SJCRH30 (cell line): ENCODE results near the gene SGMS1. TPM values are rescaled to one million over a fixed set of nuclear protein-coding genes. Genes with fewer than 3 reads are reported as not detected.
"Not testable (repeated sequence)": the region's sequence is repeated elsewhere in the genome, so short reads cannot be mapped to it uniquely, and the experiment has no call there.

Experiments
- DNase-seq, 2 experiments: peaks; one replicate each; pipeline ENCODE4 v3.0.0-alpha.2; 2015 to 2020
- H3K27ac ChIP-seq: fragments of 250-450 bp; sonication (Bioruptor Pico); 2 replicates; pipeline ENCODE4 v1.5.1; 2020; ENCODE audit warnings: mild to moderate bottlenecking, moderate library complexity
- H3K27me3 ChIP-seq: fragments of 250-450 bp; sonication (Bioruptor Pico); 2 replicates; pipeline ENCODE4 v1.5.1; 2020; ENCODE audit warnings: mild to moderate bottlenecking, moderate library complexity
- H3K36me3 ChIP-seq: fragments of 250-450 bp; sonication (Bioruptor Pico); 2 replicates; pipeline ENCODE4 v1.5.1; 2020; ENCODE audit warnings: mild to moderate bottlenecking, moderate library complexity
- H3K4me1 ChIP-seq: fragments of 250-450 bp; sonication (Bioruptor Pico); 2 replicates; pipeline ENCODE4 v1.5.1; 2020; ENCODE audit warnings: mild to moderate bottlenecking, moderate library complexity
- H3K4me3 ChIP-seq: fragments of 250-450 bp; sonication (Bioruptor Pico); 2 replicates; pipeline ENCODE4 v1.5.1; 2020; ENCODE audit warnings: mild to moderate bottlenecking, moderate library complexity
- H3K9me3 ChIP-seq: fragments of 250-450 bp; sonication (Bioruptor Pico); replicated peaks from 2 replicates; pipeline ENCODE4 v1.5.1; 2020; ENCODE audit warnings: mild to moderate bottlenecking, moderate library complexity
- total RNA-seq: library from RNA; depleted of rRNA; stranded (reverse); fragments of >200 nt; shearing (Covaris generic); gene quantifications from 2 replicates; pipeline ENCODE4 v1.2.3, GENCODE V29; 2014; rRNA removed

SGMS1 gene
- 13.4 and 14.7 TPM in 2 replicates for total RNA-seq

DNA sequence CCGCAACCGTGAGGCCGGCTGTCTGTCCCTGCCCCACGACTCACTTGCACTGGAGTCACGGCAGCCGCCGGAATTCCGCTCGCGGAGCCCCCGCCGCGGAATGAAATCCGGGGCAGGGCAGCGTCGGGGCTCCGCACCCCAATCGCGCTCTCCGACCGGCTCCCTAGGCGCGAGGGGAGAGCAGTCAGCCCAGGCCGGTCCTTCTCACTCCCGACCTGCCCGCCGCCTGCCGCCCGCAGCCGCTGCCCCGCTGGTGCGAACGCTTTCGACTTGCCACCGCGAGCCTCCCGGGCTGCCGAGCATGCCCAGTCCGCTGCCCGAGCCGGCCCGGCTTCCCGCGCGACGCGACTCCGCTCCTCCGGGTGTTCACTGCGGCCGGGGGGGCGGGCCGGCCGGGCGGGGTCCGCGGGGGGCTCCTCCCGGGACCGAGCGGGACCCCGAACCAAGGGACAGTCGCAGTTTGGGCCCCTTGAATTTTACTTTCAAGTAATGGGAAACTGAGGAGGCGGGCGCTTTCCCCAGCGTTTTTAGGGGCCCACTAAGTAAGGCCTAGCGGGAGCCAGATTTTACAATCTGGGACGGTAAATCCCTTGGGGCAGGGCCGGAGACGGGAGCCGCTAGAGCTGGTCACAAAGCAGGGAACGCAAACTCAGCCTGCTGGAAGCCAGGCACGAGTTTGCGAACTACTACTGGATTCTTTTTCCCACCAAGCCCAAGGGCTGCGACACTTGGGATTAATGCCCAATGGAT, at the start of gene SGMS1:
SGMS1 (minus strand) TSS at position 294 of the 750 bp plus-strand sequence. CDS start 279,842 bp downstream, outside the sequence.
- H3K4me1 ChIP-seq: no peaks in the 10 kb centered on the region; the same call in 1 of the 2 replicates
- H3K27me3 ChIP-seq: no peaks in the 10 kb centered on the region
- peak within 1 kb of the TSS; percentile 74 for H3K4me3 ChIP-seq
- no peaks in the 10 kb centered on the region for H3K36me3 ChIP-seq
- DNase-seq: peak; percentile 82 to 83
- H3K9me3 ChIP-seq: no peaks in the 10 kb centered on the region
- H3K27ac ChIP-seq: peak within 1 kb of the TSS; percentile 84

DNA sequence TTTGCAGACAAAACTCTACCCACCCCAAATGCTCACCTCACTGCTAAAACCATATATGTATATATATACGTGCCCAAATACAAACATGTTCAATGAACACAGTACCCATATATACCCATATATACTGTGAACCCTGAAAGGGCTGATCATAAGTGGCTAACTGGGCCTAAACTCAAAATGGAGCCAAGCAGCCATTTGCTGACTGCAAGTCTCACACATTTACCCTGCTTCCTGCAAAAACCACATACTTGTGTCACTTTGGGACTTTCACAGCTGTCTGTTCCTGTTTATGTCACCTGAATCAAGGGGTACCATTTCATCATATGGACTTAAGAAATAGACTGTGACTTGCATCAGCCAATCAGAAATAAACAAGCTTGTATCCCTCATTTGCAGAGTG, 48.4 kb upstream of the SGMS1 start:
- H3K9me3 ChIP-seq, H3K27me3 ChIP-seq, H3K4me1 ChIP-seq, DNase-seq, H3K27ac ChIP-seq, H3K36me3 ChIP-seq, H3K4me3 ChIP-seq: not testable (repeated sequence)

- not testable (repeated sequence) for H3K4me3 ChIP-seq, H3K4me1 ChIP-seq, DNase-seq, H3K36me3 ChIP-seq, H3K9me3 ChIP-seq, H3K27me3 ChIP-seq, H3K27ac ChIP-seq
These were observed 47.9 kb upstream of the SGMS1 start for GRCh38 chr10:50671645-50672044.

DNA sequence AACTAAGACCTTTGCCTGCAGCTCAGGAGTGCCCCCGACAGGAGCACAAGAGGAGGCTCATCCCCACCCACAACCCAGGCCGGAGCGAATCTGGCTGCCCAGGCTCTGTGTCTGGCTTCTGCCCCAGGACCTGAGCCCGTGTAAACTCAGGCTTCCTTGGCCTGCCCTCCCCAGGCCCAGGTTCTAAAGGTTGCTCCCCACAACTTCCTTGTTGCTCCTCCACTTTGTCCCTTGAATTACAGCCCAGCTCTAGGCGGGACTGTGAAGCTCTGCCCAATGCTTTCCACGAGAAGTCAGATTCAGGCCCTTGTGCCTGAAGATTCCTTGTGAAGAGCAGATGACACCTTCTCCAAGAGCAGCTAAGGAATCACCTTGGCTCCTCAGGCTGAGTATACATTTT, 46.2 kb upstream of the SGMS1 start:
- H3K4me1 ChIP-seq, H3K36me3 ChIP-seq, H3K27ac ChIP-seq: not testable (repeated sequence)

GRCh38 chr10:50667353-50667752, 43.6 kb upstream of the SGMS1 start:
- not testable (repeated sequence) for DNase-seq, H3K4me1 ChIP-seq, H3K9me3 ChIP-seq, H3K36me3 ChIP-seq, H3K27me3 ChIP-seq, H3K4me3 ChIP-seq, H3K27ac ChIP-seq

More for the DNA sequence above, 46.2 kb upstream of the SGMS1 start:
- not testable (repeated sequence) for DNase-seq, H3K4me3 ChIP-seq, H3K9me3 ChIP-seq, H3K27me3 ChIP-seq

- not testable (repeated sequence) for H3K9me3 ChIP-seq, H3K27ac ChIP-seq, H3K36me3 ChIP-seq, H3K27me3 ChIP-seq, H3K4me3 ChIP-seq, H3K4me1 ChIP-seq
- peak; percentile 20 to 24 for DNase-seq
These were observed 38.7 kb upstream of the SGMS1 start for GRCh38 chr10:50662420-50662819.

DNA sequence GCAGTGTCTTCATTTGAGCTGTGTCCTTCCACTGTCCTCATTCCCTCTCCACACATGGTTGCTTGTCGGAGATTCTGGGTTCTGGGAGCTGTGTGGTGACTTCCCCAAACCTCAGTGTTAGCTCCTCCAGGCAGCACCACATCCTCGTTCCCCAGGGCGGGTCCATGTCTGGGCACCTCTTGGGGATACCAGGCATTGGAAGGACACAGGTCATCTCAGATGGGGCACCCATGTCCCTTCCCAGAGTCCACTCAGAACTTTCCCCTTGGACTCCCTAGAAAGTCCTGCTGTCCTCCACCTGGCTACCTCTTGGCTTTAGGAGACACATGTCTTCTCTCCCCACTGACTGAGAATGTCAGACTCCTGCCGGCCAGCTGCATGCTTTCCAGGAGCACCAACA, 37.8 kb upstream of the SGMS1 start:
- not testable (repeated sequence) for DNase-seq, H3K27me3 ChIP-seq, H3K9me3 ChIP-seq, H3K4me3 ChIP-seq, H3K36me3 ChIP-seq, H3K4me1 ChIP-seq, H3K27ac ChIP-seq

DNA sequence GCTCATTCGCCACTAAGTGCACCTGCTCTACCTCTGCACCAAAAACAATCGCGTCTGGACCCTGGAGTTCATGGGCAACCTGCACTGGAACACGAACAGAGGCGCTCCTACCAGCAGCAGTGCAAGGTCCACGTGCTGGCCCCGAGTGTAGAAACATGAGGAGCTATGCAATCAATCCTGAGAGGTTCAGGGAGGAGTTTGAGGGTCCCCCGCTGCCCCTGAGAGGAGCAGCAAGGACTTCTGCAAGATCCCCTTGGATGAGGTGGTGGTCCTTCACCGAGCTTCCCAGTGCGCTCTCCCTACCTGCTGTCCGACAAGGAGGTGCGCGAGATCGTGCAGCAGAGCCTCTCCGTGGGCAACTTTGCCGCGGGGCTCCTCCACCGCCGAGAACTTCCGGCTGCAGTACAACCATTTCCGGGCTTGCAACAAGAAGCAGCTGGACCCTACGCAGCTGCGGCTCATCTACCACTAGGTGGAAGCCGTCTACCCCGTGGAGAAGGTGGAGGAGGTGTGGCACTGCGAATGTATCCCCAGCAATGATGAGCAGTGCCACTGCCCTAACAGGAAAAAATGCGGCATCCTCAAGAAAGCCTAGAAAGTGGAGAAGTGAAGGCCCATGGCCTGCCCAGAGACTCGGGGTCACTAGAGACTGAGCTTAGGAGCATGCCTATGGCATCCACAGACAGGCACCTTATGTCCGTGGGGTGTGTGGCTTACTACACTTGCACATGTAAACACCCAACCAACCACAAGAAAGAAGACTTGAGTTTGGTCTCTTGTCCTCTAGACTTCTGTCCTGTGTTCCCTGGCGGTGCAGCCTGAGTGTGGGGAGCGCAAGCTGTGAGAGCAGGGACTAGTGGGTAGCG, 36.3 kb upstream of the SGMS1 start:
- peak overlapping the region; percentile 67 for H3K4me3 ChIP-seq
- peak; percentile 71 for DNase-seq
- H3K36me3 ChIP-seq, H3K4me1 ChIP-seq, H3K27me3 ChIP-seq, H3K27ac ChIP-seq, H3K9me3 ChIP-seq: not testable (repeated sequence)

GRCh38 chr10:50659016-50659864, 35.5 kb upstream of the SGMS1 start:
- H3K36me3 ChIP-seq, H3K27me3 ChIP-seq, H3K9me3 ChIP-seq, H3K27ac ChIP-seq, DNase-seq, H3K4me1 ChIP-seq: not testable (repeated sequence)
- peak overlapping the region; percentile 67 for H3K4me3 ChIP-seq

- no peak for DNase-seq
- Histone ChIP-seq H3K27ac (no peak overlapping the region), H3K36me3 (no peaks in the 10 kb centered on the region), H3K9me3 (no peaks in the 10 kb centered on the region), H3K4me1 (no peaks in the 10 kb centered on the region), H3K27me3 (no peaks in the 10 kb centered on the region), H3K4me3 (no peak overlapping the region)
These were observed 34.4 kb upstream of the SGMS1 start for GRCh38 chr10:50658165-50658564.

- H3K4me3 ChIP-seq: no peak overlapping the region
- H3K36me3 ChIP-seq: no peaks in the 10 kb centered on the region
- no peak for DNase-seq
- H3K27me3 ChIP-seq: no peaks in the 10 kb centered on the region
- H3K9me3 ChIP-seq: no peaks in the 10 kb centered on the region
- no peak overlapping the region for H3K27ac ChIP-seq
- no peaks in the 10 kb centered on the region for H3K4me1 ChIP-seq
These were observed 30.0 kb upstream of the SGMS1 start for GRCh38 chr10:50653758-50654157.

DNA sequence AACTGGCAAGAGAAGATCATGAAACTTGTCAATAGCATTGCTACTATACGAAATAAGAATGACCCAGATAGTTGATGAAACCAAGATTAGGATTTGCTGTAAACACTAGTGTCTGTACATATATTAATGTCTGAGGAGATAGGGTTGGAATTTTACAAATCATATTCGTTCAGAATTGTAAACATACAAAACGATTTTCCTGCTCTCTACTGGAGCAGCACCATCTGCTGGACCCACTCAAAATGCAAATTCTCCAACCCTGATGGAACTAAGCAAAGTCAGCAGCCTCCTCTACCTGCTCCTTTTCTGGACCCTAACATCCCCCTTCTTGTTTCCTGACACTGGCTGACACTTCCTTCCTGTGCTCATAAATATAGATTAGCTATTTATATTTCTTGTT, 29.4 kb upstream of the SGMS1 start:
- DNase-seq: no peak
- no peaks in the 10 kb centered on the region for H3K36me3 ChIP-seq
- no peaks in the 10 kb centered on the region for H3K4me1 ChIP-seq
- no peaks in the 10 kb centered on the region for H3K9me3 ChIP-seq
- H3K27ac ChIP-seq: no peak overlapping the region
- H3K27me3 ChIP-seq: no peaks in the 10 kb centered on the region
- H3K4me3 ChIP-seq: no peak overlapping the region

DNA sequence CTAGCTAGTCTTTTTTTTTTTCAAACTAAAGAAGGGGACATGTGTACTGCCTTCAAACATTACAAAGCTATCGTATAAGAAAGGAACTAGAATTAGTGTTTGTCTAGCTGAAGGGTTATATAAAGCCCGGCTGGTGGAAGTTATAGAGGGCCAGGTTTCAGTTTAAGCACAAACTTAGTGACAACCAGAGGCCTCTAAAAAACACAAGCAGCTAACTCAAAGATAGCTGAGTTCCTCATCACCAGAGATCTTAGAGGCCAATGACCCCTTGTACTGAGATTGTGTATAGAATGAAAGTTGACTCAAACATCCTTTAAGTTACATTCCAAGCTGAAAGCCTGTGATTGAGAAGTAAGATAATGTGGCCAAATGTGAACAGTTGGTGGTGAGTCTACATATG, 28.1 kb upstream of the SGMS1 start:
- no peak overlapping the region for H3K27ac ChIP-seq
- H3K36me3 ChIP-seq: no peaks in the 10 kb centered on the region
- H3K4me3 ChIP-seq: no peak overlapping the region
- no peak for DNase-seq
- no peaks in the 10 kb centered on the region for H3K9me3 ChIP-seq
- no peaks in the 10 kb centered on the region for H3K27me3 ChIP-seq
- no peaks in the 10 kb centered on the region for H3K4me1 ChIP-seq

DNA sequence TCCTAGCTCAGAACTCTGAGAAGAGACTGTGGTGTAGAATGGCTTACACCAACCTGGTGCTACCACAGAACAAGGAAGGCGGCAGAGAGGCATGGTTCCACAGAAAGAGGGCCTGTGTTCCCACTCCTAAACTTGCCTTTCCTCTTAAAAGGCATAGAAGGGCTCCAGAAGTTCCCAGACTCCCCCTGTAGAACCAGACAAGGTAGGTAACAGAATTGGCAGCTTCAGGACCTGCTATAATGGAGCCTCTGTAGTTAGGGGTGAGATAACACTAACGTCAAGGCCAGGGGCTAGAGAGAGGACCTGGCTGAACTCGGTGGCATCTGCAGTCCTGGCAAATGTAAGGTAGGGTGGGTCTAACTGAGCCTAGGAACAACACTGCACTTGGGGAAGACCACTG, 26.7 kb upstream of the SGMS1 start:
- Histone ChIP-seq H3K27ac (no peak overlapping the region), H3K9me3 (no peaks in the 10 kb centered on the region), H3K36me3 (no peaks in the 10 kb centered on the region), H3K4me3 (no peak overlapping the region), H3K27me3 (no peaks in the 10 kb centered on the region), H3K4me1 (no peaks in the 10 kb centered on the region)
- DNase-seq: no peak

DNA sequence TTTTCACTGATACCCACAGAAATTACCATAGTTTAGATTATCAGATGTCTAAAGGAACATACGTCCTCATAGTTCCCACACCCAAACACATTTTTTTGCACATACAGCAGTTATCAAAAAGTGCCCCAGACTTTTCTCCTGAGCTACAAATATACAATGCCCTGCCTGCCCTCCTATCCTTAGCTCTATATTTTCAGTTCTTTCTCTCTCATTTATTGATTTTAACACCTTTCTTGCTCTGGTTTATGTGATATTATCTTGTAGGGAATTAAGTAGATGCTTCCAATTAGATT, 25.1 kb upstream of the SGMS1 start:
- DNase-seq: no peak
- H3K4me1 ChIP-seq: no peaks in the 10 kb centered on the region
- H3K4me3 ChIP-seq: no peak overlapping the region
- no peaks in the 10 kb centered on the region for H3K9me3 ChIP-seq
- H3K36me3 ChIP-seq: no peaks in the 10 kb centered on the region
- H3K27ac ChIP-seq: no peak overlapping the region
- no peaks in the 10 kb centered on the region for H3K27me3 ChIP-seq
